Fibroblast of lung (primary cell): ENCODE data around the gene GP1BB. TPM values are rescaled to one million over a fixed set of nuclear protein-coding genes. Genes with fewer than 3 reads are reported as not detected.
A peak's percentile ranks its signal among the peaks of the same experiment; 100 is the strongest.

ENCODE experiments used
- DNase-seq, 2 donors: peaks; one replicate each; pipeline versions ENCODE4 v3.0.0 to v3.0.0-alpha.2; 2010; ENCODE audit warnings: low read depth in 2 of 2
- H2AFZ ChIP-seq: 2 replicates; pipeline ENCODE4 v1.5.1; 2012; ENCODE audit warnings: low read length, control low read depth, inconsistent platforms
- H3K27ac ChIP-seq: 2 replicates; pipeline ENCODE4 v1.5.1; 2011; ENCODE audit warnings: low read length, control low read depth; ENCODE audit not compliant: insufficient read depth
- H3K27me3 ChIP-seq: 2 replicates; pipeline ENCODE4 v1.5.1; 2011; ENCODE audit warnings: mild to moderate bottlenecking, low read length; ENCODE audit not compliant: control insufficient read depth, insufficient read depth
- H3K36me3 ChIP-seq: 2 replicates; pipeline ENCODE4 v1.5.1; 2011; ENCODE audit warnings: low read length; ENCODE audit not compliant: control insufficient read depth, insufficient read depth
- H3K4me1 ChIP-seq: 2 replicates; pipeline ENCODE4 v1.5.1; 2011; ENCODE audit warnings: low read length; ENCODE audit not compliant: control insufficient read depth, insufficient read depth; ENCODE audit errors: extremely low read depth
- H3K4me2 ChIP-seq: 2 replicates; pipeline ENCODE4 v1.5.1; 2011; ENCODE audit warnings: low read length, control low read depth; ENCODE audit not compliant: insufficient read depth; ENCODE audit errors: extremely low read depth
- H3K4me3 ChIP-seq, 4 experiments: fragments of 200-600 bp in 1 of 4; sonication (generic) in 1 of 4; replicated peaks in 1 of 4; 2 replicates each; pipeline ENCODE4 v1.5.1; 2011 to 2016; ENCODE audit warnings: low read length in 4 of 4, low read depth in 3 of 4, mild to moderate bottlenecking in 3 of 4, control low read depth in 2 of 4, inconsistent platforms in 1 of 4, mixed read lengths in 1 of 4; ENCODE audit not compliant: insufficient read depth in 1 of 4; ENCODE audit errors: control extremely low read depth in 1 of 4
- H3K79me2 ChIP-seq: 2 replicates; pipeline ENCODE4 v1.5.1; 2012; ENCODE audit warnings: mild to moderate bottlenecking, low read length, inconsistent platforms; ENCODE audit not compliant: control insufficient read depth, insufficient read depth
- H3K9ac ChIP-seq: 2 replicates; pipeline ENCODE4 v1.5.1; 2011; ENCODE audit warnings: mild to moderate bottlenecking, low read length, control low read depth; ENCODE audit not compliant: insufficient read depth
- H3K9me3 ChIP-seq: 2 replicates; pipeline ENCODE4 v1.5.1; 2012; ENCODE audit warnings: low read depth, low read length; ENCODE audit not compliant: control insufficient read depth, insufficient read depth
- H4K20me1 ChIP-seq: 2 replicates; pipeline ENCODE4 v1.5.1; 2011; ENCODE audit warnings: low read length; ENCODE audit not compliant: control insufficient read depth, insufficient read depth; ENCODE audit errors: extremely low read depth
- CTCF ChIP-seq, 2 donors: IDR thresholded peaks in 1 of 2; conservative IDR thresholded peaks in 1 of 2; 1 replicate in 1 of 2; 2 replicates in 1 of 2; pipeline ENCODE4 v1.5.1; 2011 to 2012; ENCODE audit warnings: low read length in 2 of 2, control low read depth in 1 of 2, inconsistent platforms in 1 of 2, low read depth in 1 of 2, mild to moderate bottlenecking in 1 of 2
- EZH2 ChIP-seq: IDR thresholded peaks from 2 replicates; pipeline ENCODE4 v1.5.1; 2012; ENCODE audit warnings: low read length, control low read depth, mild to moderate bottlenecking; ENCODE audit errors: missing control alignments
- polyA plus RNA-seq, 2 donors: library from polyadenylated mRNA; depleted of rRNA in 1 of 2; stranded (reverse) in 1 of 2; unstranded in 1 of 2; fragments of >200 nt; gene quantifications; 2 replicates each; pipeline ENCODE4 v1.2.1, GENCODE V29; 2011 to 2012; ENCODE audit warnings: missing spikeins in 1 of 2
- total RNA-seq: library from RNA; depleted of rRNA; stranded (reverse); fragments of >200 nt; gene quantifications from 2 replicates; pipeline ENCODE4 v1.2.1, GENCODE V29; 2014

GP1BB gene
- total and polyA plus RNA-seq, 2 donors (not counting 1 experiment from before 2014, with no cell fraction given) = 0.50 to 1.8 TPM

- Histone ChIP-seq H3K9ac (no peak overlapping the region), H3K36me3 (no peaks in the 10 kb centered on the region), H3K4me2 (no peak overlapping the region)
Measured at GRCh38 chr22:19719050-19719482, 4.3 kb upstream of the GP1BB start.

GRCh38 chr22:19719488-19720021, 3.8 kb upstream of the GP1BB start:
- Histone ChIP-seq H3K27me3 (no peaks in the 10 kb centered on the region), H2AFZ (no peak overlapping the region), H3K4me1 (peaks cover 3% of the 10 kb centered on the region), H3K27ac (no peak overlapping the region), H3K4me3 (peak overlapping the region in 1 of 4 experiments; percentile 65), H3K79me2 (no peaks in the 10 kb centered on the region), H3K9me3 (no peaks in the 10 kb centered on the region), H3K4me2 (no peak overlapping the region), H3K9ac (no peak overlapping the region), H3K36me3 (no peaks in the 10 kb centered on the region), H4K20me1 (no peaks in the 10 kb centered on the region)
- no peak for DNase-seq
- no peak for TF ChIP-seq CTCF (conservative IDR thresholded peaks at IDR 0.05 in 1 of 2, IDR thresholded peaks at IDR 0.05 in 1 of 2; ENCODE audit: low read depth in 1 of 2, low read length in 2 of 2)
- TF ChIP-seq EZH2 = no peak

More at GRCh38 chr22:19719050-19719482, 4.3 kb upstream of the GP1BB start:
- no peak overlapping the region for H2AFZ ChIP-seq
- DNase-seq = no peak
- H3K9me3 ChIP-seq = no peaks in the 10 kb centered on the region
- H3K27me3 ChIP-seq = no peaks in the 10 kb centered on the region
- no peaks in the 10 kb centered on the region for H3K79me2 ChIP-seq
- no peaks in the 10 kb centered on the region for H4K20me1 ChIP-seq
- peaks cover 3% of the 10 kb centered on the region for H3K4me1 ChIP-seq
- H3K4me3 ChIP-seq = peak overlapping the region in 2 of 4 experiments; percentile 42 to 65
- H3K27ac ChIP-seq = no peak overlapping the region
- TF ChIP-seq EZH2 (no peak), CTCF (conservative IDR thresholded peaks at IDR 0.05 in 1 of 2, IDR thresholded peaks at IDR 0.05 in 1 of 2; ENCODE audit: low read depth in 1 of 2, low read length in 2 of 2) (no peak)

GRCh38 chr22:19720150-19720827, 3.0 kb upstream of the GP1BB start:
- H3K27ac ChIP-seq = no peak overlapping the region
- TF ChIP-seq CTCF (conservative IDR thresholded peaks at IDR 0.05 in 1 of 2, IDR thresholded peaks at IDR 0.05 in 1 of 2; ENCODE audit: low read depth in 1 of 2, low read length in 2 of 2) (no peak), EZH2 (no peak)
- H3K4me1 ChIP-seq = peaks cover 3% of the 10 kb centered on the region
- H3K79me2 ChIP-seq = no peaks in the 10 kb centered on the region
- H3K4me2 ChIP-seq = no peak overlapping the region
- no peaks in the 10 kb centered on the region for H3K9me3 ChIP-seq
- H3K4me3 ChIP-seq = no peak overlapping the region
- no peaks in the 10 kb centered on the region for H3K27me3 ChIP-seq
- H2AFZ ChIP-seq = no peak overlapping the region
- H3K36me3 ChIP-seq = no peaks in the 10 kb centered on the region
- H3K9ac ChIP-seq = no peak overlapping the region
- no peak for DNase-seq
- no peaks in the 10 kb centered on the region for H4K20me1 ChIP-seq
